ENCODE measurements around the gene CASP7. TPM values are rescaled to one million over a fixed set of nuclear protein-coding genes. Genes with fewer than 3 reads are reported as not detected.

CASP7 gene
- total and polyA plus RNA-seq, 8 donors = 7.0 to 28.7 (median 14.8) TPM

- no peaks in the 10 kb centered on the region for H3K9me3 ChIP-seq
- 87 to 100% methylated on average over 1 of the region's 1 CpG for WGBS, 2 donors
- ATAC-seq = no peak
- H3K36me3 ChIP-seq = peaks cover 0 to 17% (median 5%) of the 10 kb centered on the region in 3 donors
- TF ChIP-seq CTCF (IDR thresholded peaks at IDR 0.05) = no peak
- DNase-seq = no peak
- no peaks in the 10 kb centered on the region for H3K4me1 ChIP-seq
- H3K4me3 ChIP-seq = no peak overlapping the region
- no peak for FAIRE-seq
- H3K27me3 ChIP-seq = no peaks in the 10 kb centered on the region
- H3K27ac ChIP-seq = no peak overlapping the region
- intact Hi-C loops (cut with DNase I) = no loop called here
Measured at GRCh38 chr10:113695691-113696090, 16.0 kb downstream of the CASP7 start.

GRCh38 chr10:113697595-113697994 lies 17.9 kb downstream of the CASP7 start:
- no peak for TF ChIP-seq CTCF (IDR thresholded peaks at IDR 0.05)
- DNase-seq = no peak
- no peaks in the 10 kb centered on the region for H3K27me3 ChIP-seq
- 84 to 98% methylated on average over 3 of the region's 3 CpGs for WGBS, 2 donors
- ATAC-seq = no peak
- intact Hi-C loops (cut with DNase I) = no loop called here
- H3K4me3 ChIP-seq = no peak overlapping the region
- peaks cover 0 to 17% (median 5%) of the 10 kb centered on the region in 3 donors for H3K36me3 ChIP-seq
- H3K27ac ChIP-seq = no peak overlapping the region
- no peaks in the 10 kb centered on the region for H3K4me1 ChIP-seq
- no peak for FAIRE-seq
- no peaks in the 10 kb centered on the region for H3K9me3 ChIP-seq

GRCh38 chr10:113704637-113705343 lies 25.1 kb downstream of the CASP7 start:
- Histone ChIP-seq H3K4me1 (peaks cover 6 to 19% (median 8%) of the 10 kb centered on the region in 3 donors), H3K9me3 (no peaks in the 10 kb centered on the region), H3K4me3 (no peak overlapping the region), H3K36me3 (no peaks in the 10 kb centered on the region), H3K27ac (no peak overlapping the region), H3K27me3 (no peaks in the 10 kb centered on the region)
- no peak for DNase-seq
- peak; percentile 19 to 47 (median 36) for TF ChIP-seq CTCF (IDR thresholded peaks at IDR 0.05)
- ATAC-seq = peak in 3 of 4 donors; percentile 73 to 76 (median 74)
- 39 to 43% methylated on average over 6 of the region's 6 CpGs for WGBS, 2 donors
- intact Hi-C loops (cut with DNase I) = loop anchor here in 2 of 3 donors (5.0 to 10.0 kb wide), 2 partner anchors 398 to 400 kb away; no protein-coding TSS in a partner anchor
- peak; percentile 65 for FAIRE-seq

- peak in 1 of 4 donors; percentile 6 for TF ChIP-seq CTCF (IDR thresholded peaks at IDR 0.05)
- H3K27me3 ChIP-seq = no peaks in the 10 kb centered on the region
- DNase-seq = no peak
- peak overlapping the region in 1 of 4 donors; percentile 23 for H3K27ac ChIP-seq
- peaks cover 8 to 24% (median 10%) of the 10 kb centered on the region in 3 donors for H3K4me1 ChIP-seq
- H3K9me3 ChIP-seq = no peaks in the 10 kb centered on the region
- no peak for FAIRE-seq
- H3K4me3 ChIP-seq = no peak overlapping the region
- intact Hi-C loops (cut with DNase I) = loop anchor here in 2 of 3 donors (5.0 to 10.0 kb wide), 2 partner anchors 397 to 400 kb away; no protein-coding TSS in a partner anchor
- no peak for ATAC-seq
- no peaks in the 10 kb centered on the region for H3K36me3 ChIP-seq
Measured at GRCh38 chr10:113705344-113705652, 25.6 kb downstream of the CASP7 start.

- H3K4me3 ChIP-seq = no peak overlapping the region
- intact Hi-C loops (cut with DNase I) = loop anchor here in 2 of 3 donors (5.0 to 10.0 kb wide), 2 partner anchors 396 to 398 kb away; no protein-coding TSS in a partner anchor
- H3K27me3 ChIP-seq = no peaks in the 10 kb centered on the region
- H3K27ac ChIP-seq = no peak overlapping the region
- H3K36me3 ChIP-seq = no peaks in the 10 kb centered on the region
- WGBS, 2 donors = 47 to 50% methylated on average over 5 of the region's 5 CpGs
- no peak for DNase-seq
- FAIRE-seq = no peak
- no peaks in the 10 kb centered on the region for H3K9me3 ChIP-seq
- TF ChIP-seq CTCF (IDR thresholded peaks at IDR 0.05) = no peak
- ATAC-seq = no peak
- peaks cover 8 to 28% (median 19%) of the 10 kb centered on the region in 3 donors for H3K4me1 ChIP-seq
Measured at GRCh38 chr10:113706623-113707022, 26.9 kb downstream of the CASP7 start.
